GM13976 (cell line): ENCODE measurements around the gene DSPP.

Experiments used
- DNase-seq: peaks from one replicate; pipeline ENCODE4 v3.0.0; 2012; ENCODE audit warnings: low spot score
- in situ Hi-C: fragments of 300-500 bp; cut with MboI; formaldehyde crosslinking; loops from one replicate; pipeline ENCODE4 v1.12.0; 2022; ENCODE audit warnings: low sequenced_read_pairs, mixed read lengths, inconsistent platforms; ENCODE audit not compliant: unreplicated experiment
- TF ChIP-seq, protein P1 (sequence below): IDR thresholded peaks from 2 replicates; pipeline ENCODE4 v1.5.1; 2012; ENCODE audit warnings: borderline replicate concordance, mild to moderate bottlenecking; ENCODE audit not compliant: insufficient read depth; ENCODE audit errors: extremely low read depth, missing control alignments, control extremely low read depth

DSPP gene

DNA sequence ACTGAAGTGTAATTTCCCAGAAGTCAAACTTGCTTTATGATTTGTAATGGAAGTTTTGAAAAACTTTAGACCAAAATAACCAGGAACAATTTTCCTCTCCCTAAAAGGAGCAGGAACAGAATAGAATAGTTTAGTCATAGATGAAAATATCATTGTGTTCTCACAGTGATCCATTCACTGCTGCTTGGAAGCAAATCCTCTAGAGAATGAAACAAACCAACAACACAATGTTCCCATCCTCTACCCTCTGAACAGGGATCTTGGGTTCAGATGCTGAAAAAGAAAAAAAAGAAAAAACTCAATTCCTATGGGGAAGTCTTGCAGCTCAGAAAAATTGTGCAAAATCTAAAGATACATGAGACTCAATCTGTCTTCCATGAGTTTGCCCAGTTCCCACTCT lies 12.2 kb downstream of the DSPP start:
- DNase-seq, result no peak
- TF ChIP-seq, protein P1, sequence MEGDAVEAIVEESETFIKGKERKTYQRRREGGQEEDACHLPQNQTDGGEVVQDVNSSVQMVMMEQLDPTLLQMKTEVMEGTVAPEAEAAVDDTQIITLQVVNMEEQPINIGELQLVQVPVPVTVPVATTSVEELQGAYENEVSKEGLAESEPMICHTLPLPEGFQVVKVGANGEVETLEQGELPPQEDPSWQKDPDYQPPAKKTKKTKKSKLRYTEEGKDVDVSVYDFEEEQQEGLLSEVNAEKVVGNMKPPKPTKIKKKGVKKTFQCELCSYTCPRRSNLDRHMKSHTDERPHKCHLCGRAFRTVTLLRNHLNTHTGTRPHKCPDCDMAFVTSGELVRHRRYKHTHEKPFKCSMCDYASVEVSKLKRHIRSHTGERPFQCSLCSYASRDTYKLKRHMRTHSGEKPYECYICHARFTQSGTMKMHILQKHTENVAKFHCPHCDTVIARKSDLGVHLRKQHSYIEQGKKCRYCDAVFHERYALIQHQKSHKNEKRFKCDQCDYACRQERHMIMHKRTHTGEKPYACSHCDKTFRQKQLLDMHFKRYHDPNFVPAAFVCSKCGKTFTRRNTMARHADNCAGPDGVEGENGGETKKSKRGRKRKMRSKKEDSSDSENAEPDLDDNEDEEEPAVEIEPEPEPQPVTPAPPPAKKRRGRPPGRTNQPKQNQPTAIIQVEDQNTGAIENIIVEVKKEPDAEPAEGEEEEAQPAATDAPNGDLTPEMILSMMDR, result no peak
- in situ Hi-C loops, result no loop called here

DNA sequence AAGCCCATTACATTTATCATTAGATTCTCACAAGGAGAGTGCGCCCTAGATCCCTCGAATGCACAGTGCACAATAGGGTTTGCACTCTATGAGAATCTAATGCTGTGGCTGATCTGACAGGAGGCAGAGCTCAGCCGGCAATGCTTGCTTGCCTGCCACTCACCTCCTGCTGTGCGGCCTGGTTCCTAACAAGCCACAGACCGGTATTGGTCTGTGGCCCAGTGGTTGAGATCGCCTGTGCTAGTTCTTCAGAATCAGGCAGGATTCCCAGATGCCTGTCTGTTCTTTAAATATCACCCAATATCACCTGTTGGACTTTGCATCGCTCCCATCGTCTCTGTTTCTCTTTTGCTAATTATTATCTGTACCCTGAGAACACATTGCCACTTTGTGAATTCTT lies 14.0 kb downstream of the DSPP start:
- no peak for DNase-seq
- TF ChIP-seq, protein P1, result no peak
- in situ Hi-C loops, result no loop called here

DNA sequence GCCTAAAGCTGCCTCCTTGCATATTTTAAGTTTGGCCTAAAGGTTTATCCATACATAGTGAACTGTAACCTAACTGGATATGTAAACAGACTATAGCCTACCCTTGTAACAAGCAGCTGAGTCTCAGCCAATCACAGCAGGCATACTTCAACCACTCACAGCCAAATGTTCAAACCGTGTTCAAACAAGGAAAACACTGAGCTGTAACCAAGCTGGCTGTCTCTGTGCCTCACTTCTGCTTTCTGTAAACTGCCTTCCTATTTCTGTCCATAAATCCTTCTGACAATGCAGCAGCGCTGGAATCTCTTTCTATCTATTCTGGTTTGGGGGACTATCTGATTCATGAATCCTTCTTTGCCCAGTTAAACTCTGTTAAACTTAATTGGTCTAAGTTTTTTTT lies 16.4 kb downstream of the DSPP start:
- TF ChIP-seq, protein P1, result no peak
- in situ Hi-C loops, result no loop called here
- no peak for DNase-seq

DNA sequence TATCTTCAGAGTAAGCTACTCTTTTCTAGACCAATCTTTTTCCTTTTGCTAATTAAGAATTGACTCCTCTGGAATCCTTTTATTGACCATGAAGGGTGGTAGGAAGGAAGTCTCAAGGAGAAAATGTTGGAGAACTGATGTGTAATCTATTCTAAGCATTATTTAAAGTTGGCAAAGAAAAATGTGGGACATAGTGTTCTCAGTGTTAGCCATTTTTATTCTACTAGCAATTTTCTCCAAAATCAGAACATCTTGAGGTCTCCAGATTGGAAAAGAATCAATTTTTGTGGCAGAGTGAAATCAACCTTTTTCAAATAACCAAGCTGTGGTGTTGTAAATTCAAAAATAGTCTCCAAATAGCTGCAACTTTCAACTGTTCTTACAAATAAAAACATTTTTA lies 23.3 kb downstream of the DSPP start:
- TF ChIP-seq, protein P1, result no peak
- no peak for DNase-seq
- in situ Hi-C loops, result no loop called here

DNA sequence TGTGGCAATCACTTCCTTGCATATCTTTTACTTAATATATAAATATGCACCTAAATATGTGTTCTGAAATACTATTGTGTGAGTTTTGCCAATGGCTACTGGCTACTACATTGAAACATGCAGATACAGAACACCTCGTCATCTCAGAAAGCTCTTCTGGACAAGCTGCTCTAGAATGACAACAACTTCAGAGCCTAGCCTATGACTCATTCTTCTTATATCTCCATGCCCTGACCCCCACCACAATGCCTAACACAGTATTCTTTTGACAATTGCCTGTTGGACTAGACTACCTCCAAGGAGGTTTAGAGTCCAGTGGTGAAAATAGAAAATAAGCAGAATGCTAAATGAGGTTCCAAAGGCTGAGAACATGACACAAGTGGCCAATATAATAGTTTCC lies 24.1 kb downstream of the DSPP start:
- no peak for DNase-seq
- in situ Hi-C loops, result no loop called here
- TF ChIP-seq, protein P1, result no peak

DNA sequence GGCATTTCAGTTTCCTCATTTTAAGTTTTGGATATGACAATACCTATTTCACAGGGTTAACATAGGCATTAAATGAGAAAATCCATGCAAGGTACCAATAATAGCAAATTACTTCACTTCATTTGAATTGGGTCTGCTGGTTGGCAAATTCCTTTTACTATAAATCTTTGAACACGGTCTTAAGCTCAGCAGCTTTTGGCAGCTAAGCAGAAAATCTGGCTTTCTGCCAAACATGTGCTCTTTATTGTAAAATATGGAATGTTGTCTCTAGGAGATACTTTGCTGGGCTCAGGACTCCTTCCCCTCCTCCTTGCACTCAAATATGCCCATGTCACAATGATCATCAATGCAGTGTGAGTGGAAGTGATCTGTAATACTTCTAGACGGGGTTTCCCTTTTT lies 24.9 kb downstream of the DSPP start:
- DNase-seq, result no peak
- TF ChIP-seq, protein P1, result no peak
- in situ Hi-C loops, result no loop called here

DNA sequence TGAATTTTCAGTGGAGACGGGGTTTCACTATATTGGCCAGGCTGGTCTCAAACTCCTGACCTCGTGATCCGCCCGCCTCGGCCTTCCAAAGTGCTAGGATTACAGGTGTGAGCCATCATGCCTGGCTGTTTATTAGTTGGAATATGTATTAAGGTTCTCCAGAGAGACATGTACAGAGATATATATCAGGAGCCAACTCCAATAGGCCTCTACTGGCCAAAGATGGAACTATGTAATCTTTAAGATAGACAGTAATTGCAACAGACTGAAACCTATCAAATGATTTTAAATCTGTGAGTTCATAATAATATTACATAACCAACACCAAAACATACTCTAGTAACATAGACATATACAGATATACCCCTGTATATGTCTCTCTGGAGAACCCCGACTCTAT lies 36.0 kb downstream of the DSPP start:
- TF ChIP-seq, protein P1, result no peak
- in situ Hi-C loops, result no loop called here
- DNase-seq, result no peak
